Measurements from ENCODE around the gene RMI1. TPM values are rescaled to one million over a fixed set of nuclear protein-coding genes. Genes with fewer than 3 reads are reported as not detected.

Gene RMI1
- total RNA-seq, 6 experiments from 2014 or later, result 2.0 to 5.1 (median 4.3) TPM

DNA sequence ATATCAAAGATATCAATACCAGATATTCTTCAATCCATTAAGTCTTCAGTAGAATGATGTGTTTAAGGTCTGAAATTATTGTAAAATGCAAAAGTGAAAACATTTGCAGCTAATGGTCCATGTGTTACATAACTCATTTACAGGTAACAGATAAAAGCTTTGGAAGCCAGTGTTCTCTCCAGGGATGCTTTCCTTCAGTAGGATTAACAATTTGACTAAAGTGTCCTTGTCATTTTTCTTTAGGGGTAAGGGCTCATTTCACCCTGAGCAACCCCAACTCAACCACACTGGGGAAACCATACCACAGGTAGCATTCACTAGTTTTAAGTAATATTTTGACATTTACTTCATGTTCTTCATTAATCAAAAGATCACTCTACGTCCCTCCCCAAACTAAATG, 13.5 kb upstream of the RMI1 start:
- ATAC-seq, result no peak
- H3K4me3 ChIP-seq, result no peak overlapping the region
- H3K36me3 ChIP-seq, result peaks cover 21 to 52% (median 39%) of the 10 kb centered on the region in 4 donors
- no peaks in the 10 kb centered on the region for H3K9me3 ChIP-seq
- DNase-seq, result no peak
- no peak for TF ChIP-seq POLR2A (IDR thresholded peaks at IDR 0.05)
- TF ChIP-seq, protein P1, sequence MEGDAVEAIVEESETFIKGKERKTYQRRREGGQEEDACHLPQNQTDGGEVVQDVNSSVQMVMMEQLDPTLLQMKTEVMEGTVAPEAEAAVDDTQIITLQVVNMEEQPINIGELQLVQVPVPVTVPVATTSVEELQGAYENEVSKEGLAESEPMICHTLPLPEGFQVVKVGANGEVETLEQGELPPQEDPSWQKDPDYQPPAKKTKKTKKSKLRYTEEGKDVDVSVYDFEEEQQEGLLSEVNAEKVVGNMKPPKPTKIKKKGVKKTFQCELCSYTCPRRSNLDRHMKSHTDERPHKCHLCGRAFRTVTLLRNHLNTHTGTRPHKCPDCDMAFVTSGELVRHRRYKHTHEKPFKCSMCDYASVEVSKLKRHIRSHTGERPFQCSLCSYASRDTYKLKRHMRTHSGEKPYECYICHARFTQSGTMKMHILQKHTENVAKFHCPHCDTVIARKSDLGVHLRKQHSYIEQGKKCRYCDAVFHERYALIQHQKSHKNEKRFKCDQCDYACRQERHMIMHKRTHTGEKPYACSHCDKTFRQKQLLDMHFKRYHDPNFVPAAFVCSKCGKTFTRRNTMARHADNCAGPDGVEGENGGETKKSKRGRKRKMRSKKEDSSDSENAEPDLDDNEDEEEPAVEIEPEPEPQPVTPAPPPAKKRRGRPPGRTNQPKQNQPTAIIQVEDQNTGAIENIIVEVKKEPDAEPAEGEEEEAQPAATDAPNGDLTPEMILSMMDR (IDR thresholded peaks at IDR 0.05), result no peak
- intact Hi-C loops (cut with DNase I), result no loop called here
- WGBS (ENCODE audit: insufficient coverage, low coverage, low lambda C conversion rate, missing lambda C conversion rate), result 67% methylated on average over 1 of the region's 1 CpG
- peaks cover 0 to 4% (median 0%) of the 10 kb centered on the region in 4 donors for H3K4me1 ChIP-seq
- no peaks in the 10 kb centered on the region for H3K27me3 ChIP-seq
- H3K27ac ChIP-seq, result no peak overlapping the region

DNA sequence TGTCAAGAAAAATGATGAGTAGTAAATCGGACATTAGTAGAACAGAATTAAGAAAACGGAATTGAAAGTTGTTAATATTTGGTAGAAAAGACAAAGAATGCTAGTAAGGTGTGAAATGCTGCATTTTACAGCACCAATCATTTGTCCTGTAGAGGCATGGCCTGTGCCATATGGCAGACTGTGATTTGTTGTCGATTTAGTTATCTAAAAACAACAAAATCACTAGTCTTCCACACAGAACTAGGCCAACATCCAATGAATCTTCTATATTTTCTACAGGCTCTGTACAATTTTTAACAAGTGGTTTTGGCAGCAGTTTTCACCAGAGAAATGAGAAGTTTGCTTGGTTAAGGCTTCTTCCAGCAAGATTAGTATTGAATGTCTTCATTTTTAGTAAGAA, 11.0 kb upstream of the RMI1 start:
- ATAC-seq (no peak), DNase-seq (no peak)
- Histone ChIP-seq H3K9me3 (no peaks in the 10 kb centered on the region), H3K4me1 (no peaks in the 10 kb centered on the region), H3K27ac (no peak overlapping the region), H3K4me3 (no peak overlapping the region), H3K36me3 (peaks cover 33 to 77% (median 59%) of the 10 kb centered on the region in 4 donors), H3K27me3 (no peaks in the 10 kb centered on the region)
- TF ChIP-seq, protein P1 (IDR thresholded peaks at IDR 0.05), result no peak
- TF ChIP-seq POLR2A (IDR thresholded peaks at IDR 0.05), result no peak
- intact Hi-C loops (cut with DNase I), result no loop called here
- WGBS (ENCODE audit: insufficient coverage, low coverage, low lambda C conversion rate, missing lambda C conversion rate), result 67% methylated on average over 3 of the region's 3 CpGs

DNA sequence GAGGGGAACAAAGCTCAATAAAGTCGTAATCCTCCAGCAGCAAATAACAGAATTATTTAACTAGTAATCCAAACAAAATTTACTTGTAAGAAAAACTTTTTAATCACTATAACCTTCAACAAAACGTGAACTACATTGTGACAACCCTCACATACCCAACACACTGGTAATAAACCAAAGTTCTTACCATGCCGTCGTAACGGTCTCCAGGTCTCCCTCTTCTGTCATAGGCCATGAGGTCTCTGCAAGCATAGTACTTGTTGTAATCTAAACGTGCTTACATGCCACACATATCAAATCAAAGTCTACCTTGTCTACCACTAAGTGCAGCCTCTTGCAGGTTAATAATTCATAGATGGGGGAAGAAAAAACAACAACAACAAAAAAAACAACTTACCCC, 9.1 kb upstream of the RMI1 start:
- ATAC-seq (no peak), DNase-seq (no peak)
- Histone ChIP-seq H3K4me3 (no peak overlapping the region), H3K4me1 (peaks cover 0 to under 1% (median 0%) of the 10 kb centered on the region in 4 donors), H3K27ac (no peak overlapping the region), H3K36me3 (peaks cover 33 to 96% (median 70%) of the 10 kb centered on the region in 4 donors), H3K27me3 (no peaks in the 10 kb centered on the region), H3K9me3 (no peaks in the 10 kb centered on the region)
- TF ChIP-seq POLR2A (IDR thresholded peaks at IDR 0.05), result no peak
- TF ChIP-seq, protein P1 (IDR thresholded peaks at IDR 0.05), result no peak
- 64% methylated on average over 6 of the region's 6 CpGs for WGBS (ENCODE audit: insufficient coverage, low coverage, low lambda C conversion rate, missing lambda C conversion rate)
- intact Hi-C loops (cut with DNase I), result no loop called here

DNA sequence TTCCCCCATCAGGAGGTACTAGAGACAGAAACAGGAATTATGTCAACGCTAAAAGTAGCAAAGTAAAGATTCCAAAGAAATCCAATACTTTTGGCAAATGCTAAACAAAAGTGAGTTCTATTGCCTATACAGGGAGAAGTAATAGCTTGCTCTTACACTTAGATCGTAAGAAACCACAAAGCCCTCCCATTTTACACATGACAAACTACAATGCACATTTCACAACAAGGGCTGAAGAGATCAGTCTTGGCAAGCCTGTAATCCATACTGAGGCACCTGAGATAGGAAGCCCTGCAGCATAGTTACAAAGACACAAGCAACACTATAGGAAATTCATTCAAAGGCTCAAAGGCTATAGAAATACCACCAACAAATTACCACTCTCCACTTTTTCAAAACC, 8.3 kb upstream of the RMI1 start:
- H3K4me3 ChIP-seq, result no peak overlapping the region
- TF ChIP-seq, protein P1 (IDR thresholded peaks at IDR 0.05), result no peak
- no peak for TF ChIP-seq POLR2A (IDR thresholded peaks at IDR 0.05)
- no peaks in the 10 kb centered on the region for H3K9me3 ChIP-seq
- DNase-seq, result no peak
- H3K4me1 ChIP-seq, result peaks cover 0 to 9% (median under 1%) of the 10 kb centered on the region in 4 donors
- no peak overlapping the region for H3K27ac ChIP-seq
- ATAC-seq, result no peak
- no peaks in the 10 kb centered on the region for H3K27me3 ChIP-seq
- 80% methylated on average over 2 of the region's 2 CpGs for WGBS (ENCODE audit: insufficient coverage, low coverage, low lambda C conversion rate, missing lambda C conversion rate)
- intact Hi-C loops (cut with DNase I), result no loop called here
- peaks cover 33 to 100% (median 70%) of the 10 kb centered on the region in 4 donors for H3K36me3 ChIP-seq

DNA sequence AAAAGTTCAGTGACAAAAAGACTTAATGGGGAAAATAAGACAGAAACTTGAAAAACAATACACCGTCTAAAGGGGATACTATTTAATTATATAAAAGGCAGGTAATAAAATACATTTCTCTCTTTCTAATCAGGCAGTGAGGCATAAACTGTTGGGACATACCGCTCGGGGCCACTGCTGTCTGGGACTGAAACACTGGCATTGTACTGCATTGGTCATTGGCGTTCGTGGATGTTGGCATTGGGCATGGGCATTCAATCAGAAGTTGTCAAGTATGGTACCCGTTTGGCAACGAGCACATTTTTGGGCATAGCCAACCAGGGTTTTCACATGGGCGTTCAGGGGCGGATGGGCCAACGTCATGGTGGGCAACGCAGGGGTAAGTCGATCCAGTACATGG, 5.3 kb upstream of the RMI1 start:
- peaks cover 0 to 16% (median 4%) of the 10 kb centered on the region in 4 donors for H3K4me1 ChIP-seq
- intact Hi-C loops (cut with DNase I), result no loop called here
- H3K27me3 ChIP-seq, result no peaks in the 10 kb centered on the region
- 93% methylated on average over 9 of the region's 12 CpGs for WGBS (ENCODE audit: insufficient coverage, low coverage, low lambda C conversion rate, missing lambda C conversion rate)
- ATAC-seq (no peak), DNase-seq (no peak)
- no peaks in the 10 kb centered on the region for H3K9me3 ChIP-seq
- no peak overlapping the region for H3K27ac ChIP-seq
- TF ChIP-seq, protein P1 (IDR thresholded peaks at IDR 0.05), result no peak
- TF ChIP-seq POLR2A (IDR thresholded peaks at IDR 0.05), result no peak
- H3K36me3 ChIP-seq, result peaks cover 29 to 76% (median 58%) of the 10 kb centered on the region in 4 donors
- no peak overlapping the region for H3K4me3 ChIP-seq

All from right lobe of liver (tissue), 6 donors.